Articular chondrocyte of knee joint (primary cell): ENCODE results near the gene BRINP2. TPM values are rescaled to one million over a fixed set of nuclear protein-coding genes. Genes with fewer than 3 reads are reported as not detected.

Source experiments
- total RNA-seq: library from RNA; depleted of rRNA; stranded (reverse); fragments of >200 nt; gene quantifications from 2 replicates; pipeline ENCODE4 v1.2.3, GENCODE V29; 2012

The BRINP2 gene, protein sequence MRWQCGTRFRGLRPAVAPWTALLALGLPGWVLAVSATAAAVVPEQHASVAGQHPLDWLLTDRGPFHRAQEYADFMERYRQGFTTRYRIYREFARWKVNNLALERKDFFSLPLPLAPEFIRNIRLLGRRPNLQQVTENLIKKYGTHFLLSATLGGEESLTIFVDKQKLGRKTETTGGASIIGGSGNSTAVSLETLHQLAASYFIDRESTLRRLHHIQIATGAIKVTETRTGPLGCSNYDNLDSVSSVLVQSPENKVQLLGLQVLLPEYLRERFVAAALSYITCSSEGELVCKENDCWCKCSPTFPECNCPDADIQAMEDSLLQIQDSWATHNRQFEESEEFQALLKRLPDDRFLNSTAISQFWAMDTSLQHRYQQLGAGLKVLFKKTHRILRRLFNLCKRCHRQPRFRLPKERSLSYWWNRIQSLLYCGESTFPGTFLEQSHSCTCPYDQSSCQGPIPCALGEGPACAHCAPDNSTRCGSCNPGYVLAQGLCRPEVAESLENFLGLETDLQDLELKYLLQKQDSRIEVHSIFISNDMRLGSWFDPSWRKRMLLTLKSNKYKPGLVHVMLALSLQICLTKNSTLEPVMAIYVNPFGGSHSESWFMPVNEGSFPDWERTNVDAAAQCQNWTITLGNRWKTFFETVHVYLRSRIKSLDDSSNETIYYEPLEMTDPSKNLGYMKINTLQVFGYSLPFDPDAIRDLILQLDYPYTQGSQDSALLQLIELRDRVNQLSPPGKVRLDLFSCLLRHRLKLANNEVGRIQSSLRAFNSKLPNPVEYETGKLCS
- total RNA-seq = not detected in 2 replicates

DNA sequence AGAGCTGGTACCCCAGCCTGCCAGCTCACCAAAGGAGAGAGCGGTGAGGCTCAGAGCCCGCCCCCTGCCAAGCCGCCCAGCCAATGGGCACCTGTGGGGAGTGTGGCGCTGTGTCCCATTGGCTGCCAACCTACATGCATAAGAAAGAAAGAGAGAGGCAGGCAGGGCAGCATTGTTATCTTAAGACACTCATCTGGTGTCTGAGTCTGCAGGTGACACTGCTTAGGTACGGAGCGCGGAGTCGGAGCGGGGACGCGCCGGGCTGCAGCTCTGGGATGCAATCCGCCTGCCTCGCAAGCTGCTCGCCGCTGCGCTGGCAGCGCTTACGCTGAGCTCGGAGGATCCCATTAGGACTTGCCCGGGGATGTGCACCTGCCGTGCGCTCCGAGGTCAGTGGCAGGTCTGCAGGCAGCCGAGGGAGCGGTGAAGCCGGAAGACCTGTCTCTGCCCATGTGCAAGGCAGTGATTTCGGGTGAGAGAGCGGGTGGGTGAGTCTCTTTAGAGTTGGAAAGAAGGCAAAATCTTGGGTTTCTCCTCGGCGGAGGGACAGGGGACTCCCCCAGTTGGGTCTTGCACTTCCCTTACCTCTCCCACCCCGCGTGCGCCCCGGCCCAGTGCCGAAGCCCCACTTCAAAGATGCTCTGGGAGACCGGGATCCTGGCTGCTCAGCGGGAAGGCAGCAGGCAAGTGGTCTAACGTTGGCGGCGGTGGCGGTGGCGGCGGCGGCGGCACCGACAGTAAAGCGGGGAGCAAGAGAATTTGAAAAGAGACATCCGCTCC, at the start of gene BRINP2:
TSS of gene BRINP2 (plus strand) at position 203 of the 780 bp plus-strand sequence. CDS start 58,919 bp downstream, outside the sequence.

DNA sequence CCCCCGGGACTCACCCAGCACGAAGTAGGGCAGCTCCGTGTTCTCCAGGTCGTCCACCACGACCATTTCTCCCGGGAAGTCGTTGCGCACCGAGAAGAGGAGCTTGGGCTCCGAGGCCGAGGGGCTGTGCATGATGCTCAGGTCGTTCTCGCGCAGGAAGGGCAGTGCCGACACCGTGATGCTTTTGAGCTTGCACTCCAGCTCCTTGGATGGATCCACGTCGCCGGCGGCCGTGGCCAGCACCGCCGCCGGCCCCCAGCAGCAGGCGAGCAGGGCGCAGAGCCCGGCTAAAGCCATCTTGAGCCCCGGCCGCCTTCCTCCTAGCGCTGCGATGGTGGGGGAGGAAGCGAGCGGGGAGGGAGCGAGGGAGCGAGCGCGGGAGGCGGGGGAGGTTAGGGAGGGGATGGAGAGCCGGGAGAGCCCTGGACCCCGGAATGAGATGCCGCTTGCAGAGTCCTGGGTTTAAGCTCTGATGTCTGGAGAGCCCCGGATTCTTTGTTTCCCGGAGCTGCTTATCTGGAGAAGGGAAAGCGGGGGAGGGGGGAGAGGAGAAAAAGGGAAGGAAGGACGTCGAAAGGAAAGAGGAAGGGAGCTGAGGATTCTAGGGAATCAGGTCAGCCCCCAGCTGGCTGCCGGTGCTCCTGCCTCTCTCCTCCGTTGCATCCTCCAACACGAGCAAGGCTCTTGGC, 6.2 kb upstream of the BRINP2 start, which contains the start of gene ASTN1:
TSS of gene ASTN1 (minus strand) at position 333 of the 689 bp plus-strand sequence. CDS start at position 297, 36 bp downstream.

Other genes with a start within 250 kb of the BRINP2 start
- under 0.01 TPM in 1 of 2 replicates, not detected in the other for gene ASTN1, start 6.2 kb upstream of the BRINP2 start, total RNA-seq